HL-60 (cell line): ENCODE measurements around the gene BOK.

Experiments
- POLR2AphosphoS5 ChIP-seq: IDR thresholded peaks from 2 replicates; pipeline ENCODE4 v1.6.1; 2012; ENCODE audit warnings: low read depth
- TF ChIP-seq, protein P1 (sequence below): IDR thresholded peaks from one replicate; pipeline ENCODE4 v1.5.1; 2011; ENCODE audit warnings: low read length, control low read depth, inconsistent platforms; ENCODE audit not compliant: insufficient read depth

DNA sequence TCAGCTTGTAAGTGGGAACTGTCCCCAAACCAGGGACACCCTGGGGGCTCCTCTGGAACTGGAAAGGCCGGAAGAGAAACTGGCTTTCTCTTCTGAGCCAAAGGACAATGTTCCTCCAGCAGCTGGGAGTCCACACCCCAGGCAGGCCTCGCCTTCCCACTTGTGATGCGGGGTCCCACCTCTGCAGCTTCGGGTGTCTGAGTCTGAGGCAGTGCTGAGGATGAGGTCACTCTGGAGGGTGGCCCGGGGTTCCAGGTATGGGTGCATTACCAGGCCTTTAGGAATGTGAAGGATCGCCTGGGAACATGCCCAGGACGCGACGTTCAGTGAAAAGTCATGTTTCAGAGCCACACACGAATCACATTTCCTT, 18.2 kb upstream of the BOK start:
- no peak for TF ChIP-seq POLR2AphosphoS5
- TF ChIP-seq, protein P1, sequence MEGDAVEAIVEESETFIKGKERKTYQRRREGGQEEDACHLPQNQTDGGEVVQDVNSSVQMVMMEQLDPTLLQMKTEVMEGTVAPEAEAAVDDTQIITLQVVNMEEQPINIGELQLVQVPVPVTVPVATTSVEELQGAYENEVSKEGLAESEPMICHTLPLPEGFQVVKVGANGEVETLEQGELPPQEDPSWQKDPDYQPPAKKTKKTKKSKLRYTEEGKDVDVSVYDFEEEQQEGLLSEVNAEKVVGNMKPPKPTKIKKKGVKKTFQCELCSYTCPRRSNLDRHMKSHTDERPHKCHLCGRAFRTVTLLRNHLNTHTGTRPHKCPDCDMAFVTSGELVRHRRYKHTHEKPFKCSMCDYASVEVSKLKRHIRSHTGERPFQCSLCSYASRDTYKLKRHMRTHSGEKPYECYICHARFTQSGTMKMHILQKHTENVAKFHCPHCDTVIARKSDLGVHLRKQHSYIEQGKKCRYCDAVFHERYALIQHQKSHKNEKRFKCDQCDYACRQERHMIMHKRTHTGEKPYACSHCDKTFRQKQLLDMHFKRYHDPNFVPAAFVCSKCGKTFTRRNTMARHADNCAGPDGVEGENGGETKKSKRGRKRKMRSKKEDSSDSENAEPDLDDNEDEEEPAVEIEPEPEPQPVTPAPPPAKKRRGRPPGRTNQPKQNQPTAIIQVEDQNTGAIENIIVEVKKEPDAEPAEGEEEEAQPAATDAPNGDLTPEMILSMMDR = no peak
